Astrocyte of the spinal cord (primary cell): ENCODE data around the gene ERBB4.
"Not testable (repeated sequence)": the region's sequence is repeated elsewhere in the genome, so short reads cannot be mapped to it uniquely, and the experiment has no call there.

ENCODE experiments used
- DNase-seq: peaks from one replicate; pipeline ENCODE4 v3.0.0; 2011; ENCODE audit warnings: low read depth, low spot score
- H3K4me3 ChIP-seq: 2 replicates; pipeline ENCODE4 v1.5.1; 2011; ENCODE audit warnings: low read depth, mild to moderate bottlenecking, low read length, moderate library complexity
- in situ Hi-C: cut with HindIII; loops from 2 replicates; pipeline ENCODE4 v1.10.0; 2017; ENCODE audit warnings: low sequenced_read_pairs
- TF ChIP-seq, protein P1 (sequence below): IDR thresholded peaks from 2 replicates; pipeline ENCODE4 v1.5.1; 2012; ENCODE audit warnings: low read depth, mild to moderate bottlenecking, low read length, inconsistent platforms

Gene ERBB4

DNA sequence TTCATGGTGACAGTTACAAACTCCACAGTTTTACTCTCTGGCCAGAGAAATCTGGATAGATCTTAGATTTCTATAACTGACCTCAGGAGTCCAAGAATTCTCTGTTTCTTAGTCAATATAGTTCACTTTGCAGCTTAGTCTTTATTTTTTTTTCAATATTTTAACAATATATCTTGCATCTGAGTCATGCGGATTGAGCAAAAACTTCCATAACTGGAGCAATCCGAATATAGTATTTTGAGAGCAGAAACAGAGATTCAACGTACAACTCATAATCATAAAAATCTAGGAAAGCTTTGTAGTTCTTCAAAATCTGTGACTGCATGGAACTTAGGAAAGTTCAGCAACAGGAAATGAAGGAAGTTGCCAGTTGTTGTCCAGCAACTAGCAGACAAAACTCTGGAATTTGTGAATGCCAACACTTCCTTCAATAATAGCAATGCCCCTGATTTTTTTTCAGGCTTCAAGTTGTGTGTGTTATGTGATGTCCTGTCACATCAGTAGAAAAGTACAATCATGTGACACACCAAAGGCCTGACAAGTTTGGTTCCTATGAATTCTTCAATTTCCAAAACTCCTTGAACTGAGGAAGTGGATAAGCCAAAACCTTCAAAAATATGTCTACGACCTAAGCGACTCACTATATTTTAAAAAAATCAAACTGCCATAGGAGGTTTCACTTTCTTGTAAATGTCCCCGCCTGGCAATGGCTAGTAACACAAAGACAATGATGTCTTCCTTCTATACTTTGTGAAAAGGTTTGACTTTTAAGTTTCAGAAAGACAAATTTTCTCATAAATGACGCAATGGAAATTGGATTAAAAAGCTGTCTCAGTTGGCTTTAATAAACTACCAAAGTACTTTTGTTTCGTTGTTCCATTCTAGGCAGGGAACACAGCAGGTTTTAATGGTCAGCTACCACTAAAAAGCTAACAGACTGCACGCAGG, 510.6 kb downstream of the ERBB4 start:
- TF ChIP-seq, protein P1, sequence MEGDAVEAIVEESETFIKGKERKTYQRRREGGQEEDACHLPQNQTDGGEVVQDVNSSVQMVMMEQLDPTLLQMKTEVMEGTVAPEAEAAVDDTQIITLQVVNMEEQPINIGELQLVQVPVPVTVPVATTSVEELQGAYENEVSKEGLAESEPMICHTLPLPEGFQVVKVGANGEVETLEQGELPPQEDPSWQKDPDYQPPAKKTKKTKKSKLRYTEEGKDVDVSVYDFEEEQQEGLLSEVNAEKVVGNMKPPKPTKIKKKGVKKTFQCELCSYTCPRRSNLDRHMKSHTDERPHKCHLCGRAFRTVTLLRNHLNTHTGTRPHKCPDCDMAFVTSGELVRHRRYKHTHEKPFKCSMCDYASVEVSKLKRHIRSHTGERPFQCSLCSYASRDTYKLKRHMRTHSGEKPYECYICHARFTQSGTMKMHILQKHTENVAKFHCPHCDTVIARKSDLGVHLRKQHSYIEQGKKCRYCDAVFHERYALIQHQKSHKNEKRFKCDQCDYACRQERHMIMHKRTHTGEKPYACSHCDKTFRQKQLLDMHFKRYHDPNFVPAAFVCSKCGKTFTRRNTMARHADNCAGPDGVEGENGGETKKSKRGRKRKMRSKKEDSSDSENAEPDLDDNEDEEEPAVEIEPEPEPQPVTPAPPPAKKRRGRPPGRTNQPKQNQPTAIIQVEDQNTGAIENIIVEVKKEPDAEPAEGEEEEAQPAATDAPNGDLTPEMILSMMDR, result no peak
- in situ Hi-C loops, result no loop called here
- no peak overlapping the region for H3K4me3 ChIP-seq
- no peak for DNase-seq

DNA sequence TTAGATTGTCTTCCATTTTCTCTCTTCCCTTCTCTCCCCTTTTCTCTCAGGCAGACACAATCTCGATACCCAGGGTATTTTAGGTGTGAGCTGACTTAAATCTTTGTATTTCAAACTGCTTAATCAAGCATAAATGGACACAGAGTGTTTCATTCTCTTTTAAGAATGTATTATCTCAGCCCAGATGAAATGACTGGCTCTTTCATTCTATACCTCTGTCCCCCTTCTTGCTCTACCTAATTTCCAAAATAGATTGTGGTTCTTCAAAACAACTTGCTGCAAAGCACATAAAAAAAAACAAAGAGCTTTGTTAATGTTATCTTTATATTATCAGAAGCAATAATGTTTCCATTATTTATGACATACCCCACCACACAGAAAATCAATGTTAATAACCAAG, 514.6 kb downstream of the ERBB4 start:
- in situ Hi-C loops, result no loop called here
- DNase-seq, result no peak
- H3K4me3 ChIP-seq, result no peak overlapping the region
- TF ChIP-seq, protein P1, result no peak

DNA sequence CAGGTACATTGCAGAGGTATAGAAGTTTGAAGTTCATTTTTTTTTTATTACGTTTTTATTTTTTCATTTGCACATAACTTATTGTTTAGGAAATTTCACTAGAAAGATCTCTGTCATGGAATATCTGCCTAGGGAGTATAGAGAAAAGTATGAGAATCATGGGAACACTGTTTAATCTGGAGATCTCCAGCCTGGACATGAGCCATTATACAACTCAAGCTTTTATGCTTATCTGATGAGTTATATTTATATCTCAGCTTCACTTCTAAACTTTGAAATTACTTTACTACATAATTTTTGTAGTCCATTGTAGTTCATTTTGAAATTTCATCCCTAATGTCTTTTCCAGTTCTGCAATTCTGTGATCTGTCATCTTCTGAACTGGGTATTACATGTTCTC, 515.6 kb downstream of the ERBB4 start:
- TF ChIP-seq, protein P1, result no peak
- in situ Hi-C loops, result no loop called here
- no peak for DNase-seq
- H3K4me3 ChIP-seq, result no peak overlapping the region

DNA sequence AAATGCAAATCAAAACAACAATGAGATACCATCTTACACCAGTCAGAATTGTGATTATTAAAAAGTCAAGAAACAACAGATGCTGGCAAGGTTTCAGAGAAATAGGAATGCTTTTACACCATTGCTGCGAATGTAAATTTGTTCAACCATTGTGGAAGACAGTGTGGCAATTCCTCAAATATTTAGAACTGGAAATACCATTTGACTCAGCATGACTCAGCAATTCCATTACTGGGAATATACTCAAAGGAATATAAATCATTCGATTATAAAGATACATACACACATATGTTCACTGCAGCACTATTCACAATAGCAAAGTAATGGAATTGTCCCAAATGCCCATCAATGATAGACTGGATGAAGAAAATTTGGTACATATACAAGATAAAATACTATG, 516.7 kb downstream of the ERBB4 start:
- DNase-seq, result peak; percentile 66

DNA sequence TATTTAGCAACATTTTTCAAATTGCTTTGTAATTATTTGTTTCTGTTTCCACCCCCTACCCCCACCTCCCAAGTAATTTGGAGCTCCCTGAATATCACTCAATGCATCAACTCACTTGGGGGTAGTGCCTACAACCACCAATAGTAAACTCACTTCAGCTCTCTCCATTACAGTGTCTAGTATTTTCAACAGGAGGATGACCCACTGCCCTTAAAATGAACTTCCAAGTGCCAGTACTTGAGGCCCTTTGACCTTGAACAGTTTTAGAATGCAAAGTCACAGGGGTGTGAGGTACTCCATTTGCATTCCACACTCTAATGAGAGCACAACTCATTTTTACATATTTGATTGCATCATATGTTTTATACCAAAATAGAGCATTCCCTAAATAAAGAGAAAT, 523.0 kb downstream of the ERBB4 start:
- TF ChIP-seq, protein P1, result no peak
- H3K4me3 ChIP-seq, result no peak overlapping the region
- DNase-seq, result no peak
- in situ Hi-C loops, result no loop called here

More for the DNA sequence above, 516.7 kb downstream of the ERBB4 start:
- H3K4me3 ChIP-seq, result no peak overlapping the region
- TF ChIP-seq, protein P1, result no peak
- in situ Hi-C loops, result no loop called here

DNA sequence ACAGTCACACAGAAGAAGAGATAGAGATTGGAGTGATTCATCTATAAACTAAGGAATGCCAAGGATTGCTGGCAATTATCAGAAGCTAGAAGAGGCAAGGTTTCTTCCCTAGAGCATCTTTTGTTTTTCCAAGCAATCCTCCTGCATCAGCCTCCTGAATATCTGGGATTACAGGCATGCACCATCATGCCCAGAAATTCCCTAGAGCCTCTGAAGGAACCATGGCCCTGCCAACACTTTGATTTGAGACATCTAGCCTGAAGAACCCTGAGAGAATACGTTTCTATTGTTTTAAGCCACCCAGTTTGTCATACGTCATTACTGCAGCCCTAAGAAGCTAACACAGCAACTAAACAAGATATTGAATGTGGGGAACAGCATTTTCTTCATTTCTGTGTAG, 525.0 kb downstream of the ERBB4 start:
- H3K4me3 ChIP-seq, result no peak overlapping the region
- TF ChIP-seq, protein P1, result no peak
- no peak for DNase-seq
- in situ Hi-C loops, result no loop called here

DNA sequence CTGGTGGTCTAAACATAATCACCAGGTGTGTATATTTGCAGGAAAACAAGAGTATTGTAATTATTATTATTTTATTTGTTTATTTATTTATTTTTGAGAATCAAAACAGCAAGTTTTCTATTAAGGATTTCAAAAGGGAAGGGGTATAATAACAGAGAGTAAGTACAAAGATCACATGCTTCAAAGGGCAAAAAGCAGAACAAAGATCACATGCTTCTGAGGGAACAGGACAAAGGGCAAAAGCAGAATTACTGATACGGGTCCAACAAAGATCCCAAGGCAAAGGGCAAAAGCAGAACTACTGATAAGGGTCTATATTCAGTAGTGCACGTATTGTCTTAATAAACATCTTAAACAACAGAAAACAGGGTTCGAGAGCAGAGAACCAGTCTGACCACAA, 528.3 kb downstream of the ERBB4 start:
- DNase-seq, in situ Hi-C loops, H3K4me3 ChIP-seq: not testable (repeated sequence)
